DMS153 treated with DMSO at 0.1 percent for 48 hours (cell line): ENCODE data around the gene SART3.

Experiments
- DNase-seq: peaks from one replicate; lab custom pipeline; 2025; ENCODE audit not compliant: unreplicated experiment; lab: John Stamatoyannopoulos, UW

SART3 gene, protein sequence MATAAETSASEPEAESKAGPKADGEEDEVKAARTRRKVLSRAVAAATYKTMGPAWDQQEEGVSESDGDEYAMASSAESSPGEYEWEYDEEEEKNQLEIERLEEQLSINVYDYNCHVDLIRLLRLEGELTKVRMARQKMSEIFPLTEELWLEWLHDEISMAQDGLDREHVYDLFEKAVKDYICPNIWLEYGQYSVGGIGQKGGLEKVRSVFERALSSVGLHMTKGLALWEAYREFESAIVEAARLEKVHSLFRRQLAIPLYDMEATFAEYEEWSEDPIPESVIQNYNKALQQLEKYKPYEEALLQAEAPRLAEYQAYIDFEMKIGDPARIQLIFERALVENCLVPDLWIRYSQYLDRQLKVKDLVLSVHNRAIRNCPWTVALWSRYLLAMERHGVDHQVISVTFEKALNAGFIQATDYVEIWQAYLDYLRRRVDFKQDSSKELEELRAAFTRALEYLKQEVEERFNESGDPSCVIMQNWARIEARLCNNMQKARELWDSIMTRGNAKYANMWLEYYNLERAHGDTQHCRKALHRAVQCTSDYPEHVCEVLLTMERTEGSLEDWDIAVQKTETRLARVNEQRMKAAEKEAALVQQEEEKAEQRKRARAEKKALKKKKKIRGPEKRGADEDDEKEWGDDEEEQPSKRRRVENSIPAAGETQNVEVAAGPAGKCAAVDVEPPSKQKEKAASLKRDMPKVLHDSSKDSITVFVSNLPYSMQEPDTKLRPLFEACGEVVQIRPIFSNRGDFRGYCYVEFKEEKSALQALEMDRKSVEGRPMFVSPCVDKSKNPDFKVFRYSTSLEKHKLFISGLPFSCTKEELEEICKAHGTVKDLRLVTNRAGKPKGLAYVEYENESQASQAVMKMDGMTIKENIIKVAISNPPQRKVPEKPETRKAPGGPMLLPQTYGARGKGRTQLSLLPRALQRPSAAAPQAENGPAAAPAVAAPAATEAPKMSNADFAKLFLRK

GRCh38 chr12:108560752-108561719 lies at the start of gene SART3:
SART3 (minus strand) TSS chr12:108561173; CDS start chr12:108561154, 19 bp downstream.
- peak; percentile 86 for DNase-seq

DNA sequence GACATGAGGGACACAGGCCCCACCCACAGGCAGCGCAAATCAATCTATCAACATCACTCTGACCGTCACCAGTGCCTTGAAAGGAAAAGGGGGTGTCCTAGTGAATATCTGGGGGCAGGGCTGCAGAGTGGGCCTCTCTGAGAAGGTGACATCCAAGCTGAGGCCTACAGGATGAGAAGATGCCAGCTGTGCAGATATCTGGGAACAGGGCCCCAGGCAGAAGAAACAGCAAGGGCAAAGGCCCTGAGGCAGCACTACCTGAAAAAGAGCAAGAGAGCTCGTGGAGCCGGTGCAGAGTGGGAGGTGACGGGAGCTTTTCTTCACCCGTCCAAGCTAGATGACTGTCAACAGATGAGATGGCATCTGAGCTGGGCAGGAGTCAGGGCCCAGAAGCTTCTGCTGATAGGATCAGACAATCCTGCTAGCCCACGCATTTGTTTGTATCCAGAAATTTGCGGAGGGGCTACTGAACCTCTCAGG lies 49.4 kb upstream of the SART3 start:
- no peak for DNase-seq

DNA sequence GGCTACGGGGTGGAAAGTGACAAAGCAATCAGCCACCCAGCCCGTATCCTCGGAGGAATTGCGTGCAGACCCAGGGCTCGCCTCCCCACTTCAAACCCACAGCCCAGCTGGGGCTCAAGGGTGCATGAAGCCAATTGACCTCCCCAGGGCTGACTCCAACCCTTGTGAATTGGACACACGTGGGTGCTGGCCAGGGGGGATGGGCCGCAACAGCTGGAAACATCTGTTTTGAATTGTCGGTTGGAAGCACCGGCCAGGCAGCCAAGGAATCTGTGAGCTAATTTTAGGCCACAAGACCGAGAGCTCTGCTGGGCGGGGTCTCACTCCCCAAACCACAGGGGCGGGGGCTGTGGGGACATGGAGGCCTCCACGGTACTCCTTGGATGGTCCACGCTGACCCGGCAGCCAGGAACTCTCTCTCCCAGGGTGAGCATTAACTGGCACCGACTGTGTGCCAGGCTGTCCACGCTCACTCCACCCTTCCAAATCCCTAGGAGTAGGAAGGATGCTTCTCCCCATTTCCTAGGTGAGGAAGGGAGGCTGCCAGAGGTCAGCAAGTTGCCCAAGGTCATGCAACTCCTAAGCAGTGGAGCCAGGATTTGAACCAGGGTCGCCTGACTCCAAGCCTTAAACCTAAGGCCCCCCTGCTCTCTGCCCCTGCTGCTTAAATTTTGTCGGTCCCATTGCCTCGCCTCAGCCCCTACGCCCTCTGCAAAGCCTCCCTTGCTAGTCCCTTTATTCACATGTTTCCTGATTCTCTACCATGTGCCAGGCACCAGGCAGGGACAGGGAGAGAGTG lies 48.8 kb upstream of the SART3 start:
- no peak for DNase-seq

- no peak for DNase-seq
Observed at GRCh38 chr12:108608616-108609015, 47.6 kb upstream of the SART3 start.

DNA sequence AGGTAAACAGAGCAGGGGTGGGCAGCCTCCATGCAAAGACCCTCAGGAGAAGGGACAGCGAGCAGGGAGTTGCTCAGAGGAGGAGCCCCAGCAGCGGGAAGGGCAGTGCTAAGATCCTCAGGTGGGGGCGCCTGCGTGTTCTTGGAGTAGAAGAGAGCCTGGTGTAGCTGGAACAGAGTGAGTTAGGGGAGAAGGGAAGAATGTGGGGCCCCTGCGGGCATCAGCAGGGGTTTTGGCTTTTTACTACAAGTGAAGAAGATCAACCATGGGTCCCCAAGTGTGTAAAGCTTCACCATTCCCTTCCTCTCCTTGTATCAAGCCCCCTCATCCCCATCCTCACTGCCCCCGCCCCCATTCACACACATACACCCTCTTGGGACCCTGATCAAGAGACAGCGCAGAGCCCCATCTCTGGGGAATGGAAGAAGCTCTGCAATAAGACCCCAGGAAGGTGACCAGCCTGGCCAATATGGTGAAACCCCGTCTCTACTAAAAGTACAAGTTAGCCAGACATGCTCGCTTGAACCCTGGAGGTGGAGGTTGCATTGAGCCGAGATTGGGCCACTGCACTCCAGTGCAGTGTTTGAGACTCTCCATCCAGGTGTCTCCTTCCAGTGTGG lies 47.1 kb upstream of the SART3 start:
- DNase-seq: no peak

GRCh38 chr12:108606492-108606891 lies 45.5 kb upstream of the SART3 start:
- DNase-seq: no peak

DNA sequence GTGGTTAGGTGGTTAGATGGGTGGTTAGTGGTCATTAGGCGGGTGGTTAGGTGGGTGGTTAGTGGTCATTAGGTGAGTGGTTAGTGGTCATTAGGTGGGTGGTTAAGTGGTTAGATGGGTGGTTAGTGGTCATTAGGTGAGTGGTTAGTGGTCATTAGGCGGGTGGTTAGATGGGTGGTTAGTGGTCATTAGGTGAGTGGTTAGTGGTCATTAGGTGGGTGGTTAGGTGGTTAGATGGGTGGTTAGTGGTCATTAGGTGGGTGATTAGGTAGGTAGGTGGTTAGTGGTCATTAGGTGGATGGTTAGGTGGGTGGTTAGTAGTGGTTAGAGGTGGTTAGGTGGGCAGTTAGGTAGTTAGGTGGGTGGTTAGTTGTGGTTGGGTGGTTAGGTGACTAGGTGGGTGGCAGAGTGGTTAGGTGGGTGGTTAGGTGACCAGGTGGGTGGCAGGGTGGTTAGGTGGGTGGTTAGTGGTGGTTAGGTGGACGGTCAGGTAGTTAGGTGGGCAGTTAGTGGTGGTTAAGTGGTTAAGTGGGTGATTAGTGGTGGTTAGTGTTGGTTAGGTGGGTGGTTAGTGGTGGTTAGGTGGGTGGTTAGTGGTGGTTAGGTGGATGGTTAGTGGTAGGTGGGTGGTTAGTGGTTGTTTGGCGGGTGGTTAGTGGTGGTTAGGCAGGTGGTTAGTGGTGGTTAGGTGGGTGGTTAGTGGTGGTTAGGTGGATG lies 44.9 kb upstream of the SART3 start:
- DNase-seq: no peak

- DNase-seq: no peak
Observed at GRCh38 chr12:108605000-108605689, 44.2 kb upstream of the SART3 start.

DNA sequence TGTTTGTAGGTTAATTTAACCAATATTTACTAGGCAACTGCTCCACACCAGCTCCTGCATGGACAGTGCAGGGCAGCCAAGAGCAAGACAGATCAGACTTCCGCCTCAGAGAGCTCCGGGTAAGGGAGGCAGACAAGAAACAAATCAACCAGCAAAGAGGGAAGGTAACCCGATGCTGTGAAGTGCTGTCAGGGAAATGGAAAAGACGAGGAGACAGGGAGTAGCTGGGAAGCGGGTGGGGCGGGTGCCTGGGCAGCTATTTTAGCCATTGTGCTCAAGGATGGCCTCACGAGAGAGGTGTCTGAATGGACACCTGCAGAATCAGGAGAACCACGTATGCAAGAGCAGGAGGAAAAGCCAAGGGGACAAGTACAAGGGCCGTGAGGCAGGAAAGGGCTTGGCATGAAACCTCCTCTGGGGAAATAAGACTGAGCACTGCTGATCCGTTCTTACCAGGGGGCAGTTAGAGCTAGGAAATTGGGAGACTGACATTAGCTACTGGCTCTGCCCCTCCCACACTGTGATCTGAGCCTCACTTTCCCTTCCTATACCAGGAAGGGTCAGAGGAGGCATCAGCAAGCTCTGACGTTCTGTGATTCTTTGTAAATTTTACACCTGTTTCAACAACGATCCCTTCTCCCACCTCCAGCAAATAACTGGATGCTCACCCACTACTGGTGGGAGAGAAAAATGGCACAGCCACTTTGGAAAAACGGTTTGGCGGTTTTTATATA lies 43.4 kb upstream of the SART3 start:
- DNase-seq: no peak

GRCh38 chr12:108603743-108604142 lies 42.8 kb upstream of the SART3 start:
- DNase-seq: no peak

GRCh38 chr12:108602976-108603704 lies 42.2 kb upstream of the SART3 start:
- no peak for DNase-seq

GRCh38 chr12:108602209-108602705 lies 41.3 kb upstream of the SART3 start:
- DNase-seq: no peak

GRCh38 chr12:108600702-108601007 lies 39.7 kb upstream of the SART3 start:
- DNase-seq: no peak

DNA sequence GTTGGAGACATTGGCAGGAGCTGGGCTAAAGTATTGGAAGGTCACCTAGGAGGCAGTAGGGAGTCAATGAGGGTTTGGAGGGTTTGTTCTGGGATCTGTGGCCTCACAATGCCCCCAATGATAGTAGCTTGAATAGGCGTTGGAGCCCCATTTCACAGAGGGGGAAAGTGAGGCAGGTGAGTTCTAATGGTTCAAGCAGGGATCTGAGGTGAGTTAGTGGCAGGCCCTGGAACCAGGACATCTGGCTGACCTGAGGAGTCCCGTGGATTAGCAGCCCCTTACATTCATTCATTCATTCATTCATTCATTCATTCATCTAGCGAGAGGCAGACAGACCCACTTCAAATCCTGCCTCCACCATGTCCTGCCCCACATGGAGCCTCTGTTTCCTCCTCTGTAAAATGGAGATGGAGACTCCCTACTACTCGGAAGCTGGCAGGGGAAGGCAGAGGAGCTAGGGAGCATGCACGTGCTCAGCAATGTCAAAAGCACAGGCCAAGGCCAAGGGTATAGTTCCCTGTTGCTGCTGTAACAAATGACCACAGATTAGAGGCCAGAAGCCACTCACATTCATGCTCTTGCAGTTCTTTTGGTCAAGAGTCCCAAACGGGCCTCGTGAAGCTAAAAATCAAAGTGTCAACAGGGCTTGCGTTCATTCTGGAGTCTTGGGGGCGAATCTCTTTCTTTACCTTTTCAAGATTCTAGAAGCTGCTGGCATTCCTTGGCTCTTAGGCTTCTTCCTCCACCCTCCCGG lies 39.2 kb upstream of the SART3 start:
- DNase-seq: no peak

- DNase-seq: no peak
Observed at GRCh38 chr12:108599541-108599940, 38.6 kb upstream of the SART3 start.
